SK-N-SH (cell line): ENCODE measurements around the gene EYA3. TPM values are rescaled to one million over a fixed set of nuclear protein-coding genes. Genes with fewer than 3 reads are reported as not detected.
A peak's percentile ranks its signal among the peaks of the same experiment; 100 is the strongest.

Experiments used
- CTCF ChIA-PET: fragments of 300-600, 350-600 bp; formaldehyde crosslinking; extraction: SDS; loops from one replicate; lab custom pipeline; 2021; lab: Yijun Ruan, JAX
- POLR2A ChIA-PET: fragments of 350-600 bp; sonication (Branson Sonifier 250); formaldehyde crosslinking; extraction: SDS; loops from one replicate; lab custom pipeline; 2020; ENCODE audit warnings: antibody characterized with exemption, inconsistent platforms; lab: Yijun Ruan, JAX
- DNase-seq: peaks from one replicate; pipeline ENCODE4 v3.0.0; 2012
- H2AFZ ChIP-seq: fragments of 200-600 bp; sonication (generic); 2 replicates; pipeline ENCODE4 v1.8.1; 2016; ENCODE audit warnings: antibody characterized with exemption, mild to moderate bottlenecking, low read depth
- H3F3A ChIP-seq: fragments of 200-600 bp; sonication (generic); replicated peaks from 2 replicates; pipeline ENCODE3; 2016; ENCODE audit warnings: antibody characterized with exemption, mild to moderate bottlenecking; ENCODE audit not compliant: insufficient read depth
- H3K27ac ChIP-seq, 2 experiments: fragments of 200-500 bp in 1 of 2; fragments of 200-600 bp in 1 of 2; sonication (Bioruptor generic) in 1 of 2; sonication (generic), shearing (Covaris generic) in 1 of 2; 2 replicates each; pipeline versions ENCODE4 v1.5.1 to v1.6.1; 2014 to 2016; ENCODE audit warnings: low read depth in 2 of 2, inconsistent platforms in 1 of 2, low read length in 1 of 2, mild to moderate bottlenecking in 1 of 2, mixed read lengths in 1 of 2
- H3K27me3 ChIP-seq: fragments of 200-600 bp; sonication (generic), shearing (Covaris generic); 2 replicates; pipeline ENCODE4 v1.6.1; 2016; ENCODE audit warnings: mixed run types; ENCODE audit not compliant: insufficient read depth
- H3K36me3 ChIP-seq, 2 experiments: fragments of 200-500 bp in 1 of 2; fragments of 200-600 bp in 1 of 2; sonication (Bioruptor generic) in 1 of 2; sonication (generic) in 1 of 2; replicated peaks in 1 of 2; 2 replicates each; pipeline versions ENCODE3 to v1.5.1; 2014 to 2016; ENCODE audit warnings: low read length in 1 of 2, mild to moderate bottlenecking in 1 of 2; ENCODE audit not compliant: insufficient read depth in 2 of 2, control insufficient read depth in 1 of 2
- H3K4me1 ChIP-seq, 2 experiments: fragments of 200-500 bp in 1 of 2; fragments of 200-600 bp in 1 of 2; sonication (Bioruptor generic) in 1 of 2; sonication (generic), shearing (Covaris generic) in 1 of 2; 2 replicates each; pipeline versions ENCODE4 v1.5.1 to v1.6.1; 2014 to 2016; ENCODE audit warnings: low read depth in 1 of 2, low read length in 1 of 2, mixed run types in 1 of 2; ENCODE audit not compliant: insufficient read depth in 2 of 2, control insufficient read depth in 1 of 2
- H3K4me2 ChIP-seq: fragments of 200-600 bp; sonication (generic), shearing (Covaris generic); 2 replicates; pipeline ENCODE4 v1.6.1; 2017; ENCODE audit warnings: mixed run types
- H3K4me3 ChIP-seq, 2 experiments: fragments of 200-500 bp in 1 of 2; fragments of 200-600 bp in 1 of 2; sonication (Bioruptor generic) in 1 of 2; sonication (generic), shearing (Covaris generic) in 1 of 2; 2 replicates each; pipeline versions ENCODE4 v1.5.1 to v1.8.1; 2014 to 2016; ENCODE audit warnings: low read depth in 2 of 2, inconsistent platforms in 1 of 2, low read length in 1 of 2, mild to moderate bottlenecking in 1 of 2, mixed read lengths in 1 of 2, moderate library complexity in 1 of 2
- H3K79me2 ChIP-seq: fragments of 200-600 bp; sonication (generic); 2 replicates; pipeline ENCODE4 v1.8.1; 2017; ENCODE audit warnings: mild to moderate bottlenecking; ENCODE audit not compliant: insufficient read depth
- H3K9ac ChIP-seq: fragments of 200-600 bp; sonication (generic); 2 replicates; pipeline ENCODE4 v1.6.1; 2017; ENCODE audit warnings: mixed run types
- H3K9me2 ChIP-seq: fragments of 200-600 bp; sonication (generic); 2 replicates; pipeline ENCODE4 v1.6.1; 2017; ENCODE audit warnings: mixed run types
- H3K9me3 ChIP-seq: fragments of 200-600 bp; sonication (generic); 2 replicates; pipeline ENCODE4 v1.6.1; 2017; ENCODE audit warnings: mixed run types, mild to moderate bottlenecking, moderate library complexity
- H4K20me1 ChIP-seq: fragments of 200-600 bp; sonication (generic); 2 replicates; pipeline ENCODE4 v1.6.1; 2017; ENCODE audit warnings: mild to moderate bottlenecking, mixed run types; ENCODE audit not compliant: insufficient read depth
- CTCF ChIP-seq: fragments of 200-600 bp; sonication (generic); IDR thresholded peaks from 2 replicates; pipeline ENCODE4 v1.6.1; 2017; ENCODE audit warnings: antibody characterized with exemption, mild to moderate bottlenecking, moderate library complexity
- EZH2phosphoT487 ChIP-seq: fragments of 200-600 bp; sonication (generic); IDR thresholded peaks from 2 replicates; pipeline ENCODE4 v1.6.1; 2017; ENCODE audit warnings: low read depth, mixed run types, mild to moderate bottlenecking, antibody characterized with exemption, moderate library complexity, borderline replicate concordance
- FOSL2 ChIP-seq: IDR thresholded peaks from 2 replicates; pipeline ENCODE4 v1.4.0; 2012; ENCODE audit warnings: low read depth, mild to moderate bottlenecking, moderate library complexity, borderline replicate concordance
- FOXJ3 ChIP-seq: sonication (generic); formaldehyde crosslinking; IDR thresholded peaks from 2 replicates; pipeline ENCODE4 v1.5.1; 2020; ENCODE audit warnings: mild to moderate bottlenecking, missing genetic modification reagents
- GATA2 ChIP-seq: sonication (generic); formaldehyde crosslinking; IDR thresholded peaks from 2 replicates; pipeline ENCODE4 v1.5.0; 2020; ENCODE audit warnings: mild to moderate bottlenecking, missing genetic modification reagents
- JUND ChIP-seq: IDR thresholded peaks from 2 replicates; pipeline ENCODE4 v1.4.0; 2012
- MAX ChIP-seq: IDR thresholded peaks from 2 replicates; pipeline ENCODE4 v1.4.0; 2012; ENCODE audit warnings: low read depth
- RFX5 ChIP-seq: IDR thresholded peaks from 2 replicates; pipeline ENCODE4 v1.6.1; 2012; ENCODE audit warnings: mild to moderate bottlenecking, improper control_type of control experiment, low read length
- SIN3A ChIP-seq: IDR thresholded peaks from 2 replicates; pipeline ENCODE4 v1.6.1; 2012; ENCODE audit warnings: low read depth, mild to moderate bottlenecking, low read length, moderate library complexity, borderline replicate concordance
- TCF12 ChIP-seq: IDR thresholded peaks from 2 replicates; pipeline ENCODE4 v1.4.0; 2012
- USF1 ChIP-seq: IDR thresholded peaks from 2 replicates; pipeline ENCODE4 v1.4.0; 2012; ENCODE audit warnings: low read depth, borderline replicate concordance
- USF2 ChIP-seq: fragments of 150-350 bp; IDR thresholded peaks from 2 replicates; pipeline ENCODE4 v1.6.1; 2017; ENCODE audit warnings: antibody characterized with exemption, low read length, low read depth, borderline replicate concordance
- YY1 ChIP-seq: IDR thresholded peaks from 2 replicates; pipeline ENCODE4 v1.4.0; 2012; ENCODE audit warnings: low read depth, mild to moderate bottlenecking
- WGBS: methylation state at CpG from one replicate; pipeline ENCODE4 v1.1.6; 2017; ENCODE audit warnings: low lambda C conversion rate; 5-methylcytosine and 5-hydroxymethylcytosine counted together
- polyA plus RNA-seq, 3 experiments: library from polyadenylated mRNA; depleted of rRNA; stranded (reverse); fragments of >200 nt; gene quantifications; 2 replicates each; pipeline ENCODE4 v1.2.3, GENCODE V29; 2012

EYA3 gene
- polyA plus RNA-seq, 1 of the 3 experiments (the other 2 are of a cell fraction), result 6.5 TPM

- CTCF ChIA-PET, result interaction anchor here (0.9 kb wide), 1 partner anchor 11 kb away, joined by 6 read pairs; no protein-coding TSS in a partner anchor
- Histone ChIP-seq H3K36me3 (peaks cover 11 to 14% of the 10 kb centered on the region in 2 experiments), H3K27me3 (no peaks in the 10 kb centered on the region), H3K4me1 (peaks cover 10 to 14% of the 10 kb centered on the region in 2 experiments; a peak in 3 of 4 replicates), H3K4me2 (0 out of 2 replicates have a peak overlapping the region, but pooled peaks have one; percentile 10), H3K9ac (no peak overlapping the region), H3F3A (peaks cover 8% of the 10 kb centered on the region), H3K9me3 (no peaks in the 10 kb centered on the region), H3K79me2 (no peaks in the 10 kb centered on the region), H3K4me3 (no peak overlapping the region), H4K20me1 (no peaks in the 10 kb centered on the region), H3K27ac (no peak overlapping the region), H2AFZ (no peak overlapping the region), H3K9me2 (no peaks in the 10 kb centered on the region)
- no peak for TF ChIP-seq USF1
- TF ChIP-seq FOSL2, result 0 out of 2 replicates have a peak, but pooled peaks have one; percentile 27
- TF ChIP-seq JUND, result no peak
- DNase-seq, result no peak
- POLR2A ChIA-PET, result interaction anchor here (0.6 kb wide), 1 partner anchor 22 kb away, joined by 3 read pairs; no protein-coding TSS in a partner anchor
- WGBS, result 73% methylated on average over 3 of the region's 3 CpGs
Measured at GRCh38 chr1:27968692-27969091, 119.7 kb downstream of the EYA3 start.

GRCh38 chr1:27967884-27968466 lies 120.4 kb downstream of the EYA3 start:
- Histone ChIP-seq H3K4me1 (peaks cover 10 to 14% of the 10 kb centered on the region in 2 experiments; a peak in 3 of 4 replicates), H3K27ac (no peak overlapping the region), H3K79me2 (no peaks in the 10 kb centered on the region), H4K20me1 (no peaks in the 10 kb centered on the region), H3K27me3 (no peaks in the 10 kb centered on the region), H3K4me2 (no peak overlapping the region), H3F3A (peaks cover 8% of the 10 kb centered on the region), H3K4me3 (no peak overlapping the region), H3K9me2 (no peaks in the 10 kb centered on the region), H3K9ac (no peak overlapping the region), H3K36me3 (peaks cover 4 to 7% of the 10 kb centered on the region in 2 experiments), H2AFZ (no peak overlapping the region), H3K9me3 (no peaks in the 10 kb centered on the region)
- ChIA-PET CTCF (interaction anchor here (0.9 to 1.7 kb wide), 3 partner anchors 12 to 28 kb away, joined by 3 to 6 read pairs (median 4); no protein-coding TSS in a partner anchor), POLR2A (interaction anchor here (0.6 kb wide), 1 partner anchor 23 kb away, joined by 3 read pairs; no protein-coding TSS in a partner anchor)
- WGBS, result 84% methylated on average over 4 of the region's 4 CpGs
- no peak for DNase-seq
- TF ChIP-seq SIN3A (no peak), FOXJ3 (no peak), EZH2phosphoT487 (no peak), RFX5 (no peak)

- Histone ChIP-seq H3K9me2 (no peaks in the 10 kb centered on the region), H3K27me3 (no peaks in the 10 kb centered on the region), H3K4me3 (no peak overlapping the region), H3K36me3 (peaks cover under 1 to 4% of the 10 kb centered on the region in 2 experiments), H3K27ac (no peak overlapping the region), H2AFZ (no peak overlapping the region), H4K20me1 (no peaks in the 10 kb centered on the region), H3K4me1 (peaks cover 10 to 14% of the 10 kb centered on the region in 2 experiments; a peak in 3 of 4 replicates), H3K9ac (no peak overlapping the region), H3F3A (peaks cover 8% of the 10 kb centered on the region), H3K79me2 (no peaks in the 10 kb centered on the region), H3K4me2 (no peak overlapping the region), H3K9me3 (no peaks in the 10 kb centered on the region)
- DNase-seq, result no peak
- CTCF ChIA-PET, result interaction anchor here (1.1 to 1.7 kb wide), 2 partner anchors 15 to 27 kb away, joined by 3 to 4 read pairs; no protein-coding TSS in a partner anchor
- POLR2A ChIA-PET, result no interaction called here
- WGBS, result 95% methylated on average over 8 of the region's 12 CpGs
- no peak for TF ChIP-seq FOSL2
- TF ChIP-seq JUND, result no peak
- no peak for TF ChIP-seq MAX
- TF ChIP-seq CTCF, result no peak
- TF ChIP-seq USF2, result no peak
- no peak for TF ChIP-seq GATA2 (CRISPR knock-in tag)
- no peak for TF ChIP-seq TCF12
- TF ChIP-seq YY1, result no peak
Measured at GRCh38 chr1:27967106-27967883, 121.1 kb downstream of the EYA3 start.
